Measurements from ENCODE around the gene XRCC5.
A peak's percentile ranks its signal among the peaks of the same experiment; 100 is the strongest.

The XRCC5 gene

DNA sequence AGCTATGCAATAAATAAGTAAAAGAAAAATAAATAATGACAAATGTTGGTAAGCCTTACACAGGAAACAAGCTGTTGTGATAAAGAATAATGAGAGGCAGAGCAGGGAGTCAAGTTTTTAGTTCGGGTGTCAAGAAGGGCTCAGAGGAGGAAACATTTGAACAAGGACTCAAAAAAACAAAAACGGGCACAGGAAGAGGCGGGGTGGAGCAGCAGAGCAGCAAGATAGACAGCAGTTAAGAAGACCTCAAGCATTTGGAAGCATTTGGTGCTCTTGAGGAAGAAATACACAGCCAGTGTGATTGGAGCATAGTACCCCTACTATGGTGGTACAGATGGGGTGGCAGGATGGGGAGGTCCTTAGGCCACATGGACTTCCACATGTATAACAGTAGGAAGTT lies 24.6 kb upstream of the XRCC5 start:
- DNase-seq (ENCODE audit: low read depth in 1 of 2, low spot score in 1 of 2): no peak

DNA sequence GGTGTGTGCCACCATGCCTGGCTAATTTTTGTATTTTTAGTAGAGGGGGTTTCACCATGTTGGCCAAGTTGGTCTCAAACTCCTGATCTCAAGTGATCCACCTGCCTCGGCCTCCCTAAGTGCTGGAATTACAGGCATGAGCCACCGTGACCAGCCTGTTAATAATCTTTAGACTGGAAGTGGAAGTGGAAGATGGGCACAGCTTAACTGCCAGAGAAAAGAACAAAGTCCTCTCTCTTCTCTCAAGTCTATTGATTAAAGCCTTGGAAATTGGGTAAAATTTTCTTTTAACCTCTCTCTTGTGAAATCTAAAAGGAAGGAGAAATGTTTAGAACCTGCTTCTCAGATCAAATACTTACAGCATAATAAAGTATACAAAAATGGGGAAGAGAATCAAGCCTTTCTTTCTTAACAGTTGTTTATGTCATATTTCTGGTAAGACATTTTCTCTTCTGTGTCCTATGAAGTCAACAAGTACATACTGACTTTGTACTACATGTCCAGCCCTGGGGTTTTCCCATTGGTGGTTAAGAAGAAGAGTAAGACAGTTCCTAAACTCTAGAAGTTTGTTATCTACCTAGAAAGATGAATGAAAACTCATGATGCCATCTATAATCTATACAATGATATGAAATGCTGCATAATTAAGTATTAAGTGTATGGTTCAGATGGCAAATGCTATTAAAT lies 22.8 kb upstream of the XRCC5 start:
- no peak for DNase-seq (ENCODE audit: low read depth in 1 of 2, low spot score in 1 of 2)

DNA sequence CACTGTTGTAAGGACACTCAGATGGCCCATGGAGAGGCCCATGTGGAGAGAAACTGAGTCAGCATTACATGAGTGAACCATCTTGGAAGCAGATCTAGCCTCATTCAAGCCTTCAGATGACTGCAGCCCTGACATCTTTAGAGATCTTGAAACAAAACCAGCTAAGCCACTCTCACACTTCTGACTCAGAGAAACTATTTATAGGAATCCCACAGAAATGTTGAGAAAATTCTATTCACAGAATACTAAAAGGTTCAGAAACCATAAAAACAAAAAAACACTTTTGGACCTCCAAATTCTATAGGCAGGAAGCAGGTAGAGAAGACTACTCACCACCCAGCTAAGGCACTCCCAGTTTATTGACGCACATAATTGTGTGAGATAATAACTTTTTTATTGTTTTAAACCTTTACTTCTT lies 18.8 kb upstream of the XRCC5 start:
- no peak for DNase-seq (ENCODE audit: low read depth in 1 of 2, low spot score in 1 of 2)

DNA sequence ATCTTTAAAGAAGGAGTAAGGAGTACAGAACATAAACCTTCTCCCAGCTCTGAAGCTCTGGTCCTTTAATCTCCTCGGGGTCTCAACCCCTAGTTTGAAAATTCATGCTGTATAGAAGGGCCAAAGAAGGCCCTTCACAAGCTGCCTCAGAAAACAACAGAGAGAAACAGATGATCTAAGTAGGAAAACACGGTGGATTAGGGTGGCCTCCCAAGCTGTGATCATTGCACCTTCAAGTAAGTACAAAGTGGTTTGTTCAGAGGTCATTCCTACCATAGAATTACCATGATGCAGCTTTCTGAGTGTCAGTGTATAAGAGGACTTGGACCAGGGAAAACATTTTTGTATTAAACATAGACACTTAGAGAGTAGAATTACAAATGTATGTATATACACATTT lies 16.5 kb upstream of the XRCC5 start:
- DNase-seq (ENCODE audit: low read depth in 1 of 2, low spot score in 1 of 2): no peak

DNA sequence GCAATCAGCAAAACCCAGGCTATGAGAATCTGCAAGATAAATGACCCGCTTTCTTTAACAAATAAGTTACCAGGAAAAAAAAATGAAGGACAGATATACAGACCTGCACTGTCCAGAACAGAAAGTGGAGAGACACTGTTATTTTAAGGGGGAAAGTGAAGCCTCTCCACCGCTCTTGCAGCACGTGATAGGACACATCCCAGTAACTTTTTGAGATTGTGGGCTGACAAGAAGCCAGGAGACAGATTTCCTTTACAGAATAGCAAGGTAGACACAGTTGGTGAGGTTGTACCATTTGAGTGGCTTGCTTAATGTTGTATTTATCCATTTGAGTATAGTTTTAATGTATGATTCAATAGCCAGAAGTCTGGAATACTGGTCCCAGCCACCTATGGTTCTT lies 14.4 kb upstream of the XRCC5 start:
- no peak for DNase-seq (ENCODE audit: low read depth in 1 of 2, low spot score in 1 of 2)

DNA sequence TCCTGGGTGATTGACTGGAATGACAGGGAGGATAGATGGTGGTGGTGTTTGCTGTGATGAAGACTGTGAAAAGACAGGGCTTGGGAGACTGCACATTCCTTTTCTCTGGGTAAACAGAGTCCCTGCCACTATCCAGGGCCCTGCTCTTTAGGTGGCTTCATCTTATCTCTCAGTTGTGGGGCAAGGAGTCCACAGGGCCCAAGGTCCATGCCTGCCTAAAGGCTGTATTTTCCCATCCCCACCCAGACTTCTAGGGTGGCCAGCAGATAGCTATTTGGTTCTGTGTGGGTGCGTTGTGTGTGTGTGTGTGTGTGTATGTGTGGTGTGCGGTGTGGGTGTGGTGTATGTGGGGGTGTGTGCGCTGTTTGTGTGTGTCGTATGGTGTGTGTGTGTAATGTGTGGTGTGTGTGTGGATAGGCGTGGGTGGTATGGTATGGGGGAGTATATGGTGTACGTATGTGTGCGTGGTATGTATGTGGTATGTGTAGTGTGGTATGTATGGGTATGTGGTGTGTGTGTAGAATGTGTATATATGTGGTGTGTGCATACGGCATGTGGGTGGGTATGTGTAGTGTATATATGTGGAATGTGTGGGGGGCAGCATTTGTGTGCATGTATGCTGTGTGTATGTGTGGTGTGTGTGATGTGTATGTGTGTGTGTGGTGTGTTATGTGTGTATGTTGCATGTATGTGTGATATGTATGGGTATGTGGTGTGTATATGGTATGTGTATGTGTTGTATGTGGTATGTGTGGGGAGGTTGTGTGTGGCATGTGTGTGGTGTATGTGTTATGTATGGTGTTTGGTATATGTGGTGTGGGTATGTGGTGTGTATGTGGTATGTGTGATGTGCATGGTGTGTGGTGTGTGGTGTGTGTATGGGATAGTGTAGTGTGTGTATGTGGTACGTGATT lies 10.5 kb upstream of the XRCC5 start:
- DNase-seq (ENCODE audit: low read depth in 1 of 2, low spot score in 1 of 2): no peak

DNA sequence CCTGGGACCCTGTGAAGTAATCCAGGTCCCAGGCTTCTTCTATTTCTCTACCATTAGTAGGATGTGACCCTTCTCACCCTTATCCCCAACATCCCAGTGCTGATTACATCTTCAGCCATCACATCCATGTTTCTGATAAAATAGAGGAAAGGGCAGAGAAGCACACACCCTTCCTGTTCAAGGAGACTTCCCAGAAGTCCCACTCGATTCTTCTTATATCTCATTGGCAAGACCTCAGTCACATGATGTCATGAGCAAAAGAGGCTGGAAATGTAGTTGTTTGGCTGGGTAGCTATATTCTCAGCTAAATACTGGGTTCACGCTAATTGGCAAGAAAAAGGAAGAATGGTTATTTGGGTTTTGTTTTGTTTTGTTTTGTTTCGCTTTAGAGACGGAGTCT lies 8.0 kb upstream of the XRCC5 start:
- no peak for DNase-seq (ENCODE audit: low read depth in 1 of 2, low spot score in 1 of 2)

DNA sequence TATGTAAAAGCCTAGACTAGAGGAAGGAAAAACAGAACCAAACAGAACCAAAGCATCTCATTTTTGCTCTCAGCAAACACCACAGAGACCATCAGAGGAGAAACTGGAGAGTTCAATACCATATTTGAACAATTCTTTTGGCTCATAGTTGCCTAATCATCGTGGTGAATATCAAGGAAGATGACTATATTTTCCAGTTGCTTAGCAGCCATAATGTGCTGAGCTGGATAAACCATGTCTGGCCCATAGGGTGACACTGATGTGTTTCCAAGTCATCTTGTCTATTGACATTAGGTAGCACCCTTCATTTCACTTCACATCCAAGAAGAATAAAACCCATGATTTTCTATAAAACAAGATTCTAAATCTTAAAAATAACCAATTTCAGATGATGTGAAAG lies 5.9 kb upstream of the XRCC5 start:
- no peak for DNase-seq (ENCODE audit: low read depth in 1 of 2, low spot score in 1 of 2)

DNA sequence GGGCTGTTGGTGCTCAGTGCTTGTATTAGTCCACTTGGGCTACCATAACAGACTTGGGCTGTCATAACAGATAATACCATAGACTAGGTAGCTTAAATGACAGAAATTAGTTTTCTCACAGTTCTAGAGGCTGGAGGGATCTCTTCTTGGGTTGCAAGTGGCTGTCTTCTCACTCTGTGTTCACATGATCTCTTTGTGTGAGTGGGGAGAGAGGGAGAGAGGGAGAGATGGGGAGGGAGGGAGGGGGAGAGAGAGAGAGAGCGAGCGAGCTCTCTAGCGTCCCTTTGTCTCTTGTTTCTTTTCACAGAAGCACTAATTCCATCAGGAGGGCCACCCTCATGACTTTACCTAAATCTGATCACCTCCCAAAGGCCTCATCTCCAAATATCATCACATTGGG lies 4.5 kb upstream of the XRCC5 start:
- no peak for DNase-seq (ENCODE audit: low read depth in 1 of 2, low spot score in 1 of 2)

DNA sequence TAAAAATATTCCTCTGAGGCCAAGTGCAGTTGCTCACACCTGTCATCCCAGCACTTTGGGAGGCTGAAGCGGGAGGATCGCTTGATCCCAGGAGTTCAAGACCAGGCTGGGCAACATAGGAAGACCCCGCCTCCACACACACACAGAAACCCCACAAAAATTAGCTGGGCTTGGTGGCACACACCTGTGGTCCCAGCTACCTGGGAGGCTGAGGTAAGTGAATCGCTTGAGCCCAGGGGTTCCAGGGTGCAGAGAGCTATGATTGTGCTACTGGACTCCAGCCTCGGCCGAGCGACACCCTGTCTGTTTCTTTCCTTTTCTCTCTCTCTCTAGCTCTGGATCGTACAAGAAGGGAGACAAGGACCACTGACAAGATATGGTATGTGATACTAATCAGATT lies 1.8 kb upstream of the XRCC5 start:
- DNase-seq (ENCODE audit: low read depth in 1 of 2, low spot score in 1 of 2): no peak

DNA sequence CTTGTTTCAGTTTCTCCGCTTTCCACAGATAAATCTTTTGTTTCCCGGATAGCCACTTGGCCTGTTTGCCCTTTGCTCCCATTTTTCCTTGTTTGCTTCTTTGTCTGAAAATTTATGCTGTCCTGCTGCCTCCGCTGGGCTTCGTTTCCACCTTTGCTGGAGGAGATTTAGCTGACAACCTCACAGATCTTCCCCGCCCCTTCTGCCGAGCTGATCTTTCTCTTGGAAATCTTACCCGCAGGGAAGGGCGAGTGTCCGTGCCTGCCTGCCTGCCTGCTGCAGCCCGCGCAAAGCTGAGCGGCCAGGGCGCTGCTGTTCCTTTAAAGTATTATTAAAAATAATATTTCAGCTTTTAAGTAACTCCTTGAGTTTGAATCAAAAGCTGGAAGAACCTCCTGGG lies 1.4 kb upstream of the XRCC5 start:
- DNase-seq (ENCODE audit: low read depth in 1 of 2, low spot score in 1 of 2): no peak

DNA sequence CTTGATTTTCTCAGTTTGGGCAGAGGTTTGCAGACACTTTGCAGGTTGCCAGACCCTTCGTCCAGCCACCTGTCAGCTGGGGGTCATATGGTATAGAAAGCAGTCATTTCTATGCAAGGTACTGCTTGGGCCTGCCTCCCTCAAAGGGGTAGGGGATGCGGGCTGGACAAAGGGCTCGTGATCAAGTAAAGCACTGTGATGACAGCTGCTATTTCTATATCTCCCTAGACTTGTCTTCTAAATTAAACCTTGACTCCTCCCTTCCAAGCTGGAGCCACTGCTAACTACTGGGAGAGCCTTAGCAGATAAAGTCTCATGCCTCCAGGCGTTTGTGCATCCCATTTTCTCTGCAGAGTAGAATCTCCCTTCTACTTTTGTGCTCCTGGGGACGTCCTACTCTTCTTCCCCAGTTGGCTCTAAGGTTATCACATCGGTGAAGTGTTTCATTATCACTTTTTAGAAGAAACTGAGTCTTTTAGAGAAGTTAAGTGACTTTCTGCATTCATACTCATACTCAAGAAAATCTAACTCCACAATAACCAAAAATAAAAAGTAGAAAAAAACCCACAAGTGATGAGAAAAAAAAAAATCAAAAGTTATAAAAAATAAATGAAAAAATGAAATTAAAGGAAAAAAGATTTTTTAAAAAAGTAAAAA lies 710 bp upstream of the XRCC5 start:
- DNase-seq (ENCODE audit: low read depth in 1 of 2, low spot score in 1 of 2): no peak

DNA sequence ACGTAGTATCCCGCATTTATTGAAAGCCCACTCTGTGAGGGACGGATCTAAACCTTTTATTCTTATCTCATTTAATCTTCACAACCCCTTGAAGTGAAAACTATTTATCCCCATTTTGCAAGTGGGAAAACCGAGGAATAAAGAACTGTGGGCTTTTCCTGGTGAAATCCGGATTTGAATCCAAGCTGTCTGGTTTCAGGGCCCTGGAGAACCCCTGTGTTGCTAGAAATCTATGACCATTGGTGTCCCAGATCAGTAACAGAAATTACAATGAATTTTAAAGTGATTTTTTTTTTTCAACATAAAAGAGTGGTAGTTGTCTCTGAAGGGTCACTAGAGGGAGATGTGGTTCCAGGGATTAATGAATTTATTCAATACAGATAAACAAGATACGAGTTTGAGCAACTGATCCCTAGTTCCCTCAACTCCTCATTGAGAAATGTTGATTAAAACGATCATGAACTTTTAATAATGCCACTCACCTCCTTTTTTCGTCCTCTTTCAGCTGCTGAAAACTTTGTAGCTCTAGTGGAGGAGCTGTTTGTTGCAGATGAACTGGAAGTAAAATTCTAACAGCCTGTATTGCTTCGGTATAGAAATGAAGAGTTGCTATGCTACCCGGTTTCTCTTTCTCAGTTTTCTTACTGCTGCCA lies 940 bp downstream of the XRCC5 start:
- no peak for DNase-seq (ENCODE audit: low read depth in 1 of 2, low spot score in 1 of 2)

DNA sequence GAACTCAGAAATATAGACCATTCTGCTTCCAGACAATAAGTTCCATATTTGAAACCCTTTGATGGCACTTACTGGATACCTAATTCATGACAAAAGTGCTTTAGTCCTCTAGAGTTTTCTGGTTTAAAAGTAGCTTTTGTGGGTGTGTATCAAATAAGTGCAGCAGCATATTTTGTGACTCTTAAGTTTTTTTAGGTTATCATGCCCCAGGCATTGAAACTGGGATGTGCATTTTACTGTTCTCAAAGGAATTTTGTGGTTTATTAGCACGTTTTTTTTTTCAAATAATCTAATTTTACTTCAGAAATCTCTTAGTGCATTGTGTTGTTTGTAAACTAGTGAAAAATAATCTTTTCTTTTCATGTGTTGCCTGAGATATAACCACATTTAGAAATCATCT lies 1.5 kb downstream of the XRCC5 start:
- DNase-seq (ENCODE audit: low read depth in 1 of 2, low spot score in 1 of 2): no peak

DNA sequence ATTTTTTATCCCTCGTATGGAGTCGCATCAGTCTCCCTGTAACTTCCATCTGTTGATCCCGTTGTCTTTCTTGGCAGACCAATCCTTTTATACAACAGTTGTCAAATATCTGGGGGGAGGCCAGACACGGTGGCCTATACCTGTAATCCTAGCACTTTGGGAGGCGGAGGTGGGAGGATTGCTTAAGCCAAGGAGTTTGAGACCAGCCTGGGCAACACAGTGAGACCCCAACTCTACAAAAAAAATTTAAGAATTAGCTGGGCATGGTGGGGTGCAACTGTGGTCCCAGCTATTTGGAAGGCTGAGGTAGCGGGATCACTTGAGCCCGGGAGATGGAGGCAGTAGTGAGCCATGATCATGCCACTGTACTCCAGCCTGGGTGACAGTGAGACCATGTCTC lies 2.0 kb downstream of the XRCC5 start:
- no peak for DNase-seq (ENCODE audit: low read depth in 1 of 2, low spot score in 1 of 2)

DNA sequence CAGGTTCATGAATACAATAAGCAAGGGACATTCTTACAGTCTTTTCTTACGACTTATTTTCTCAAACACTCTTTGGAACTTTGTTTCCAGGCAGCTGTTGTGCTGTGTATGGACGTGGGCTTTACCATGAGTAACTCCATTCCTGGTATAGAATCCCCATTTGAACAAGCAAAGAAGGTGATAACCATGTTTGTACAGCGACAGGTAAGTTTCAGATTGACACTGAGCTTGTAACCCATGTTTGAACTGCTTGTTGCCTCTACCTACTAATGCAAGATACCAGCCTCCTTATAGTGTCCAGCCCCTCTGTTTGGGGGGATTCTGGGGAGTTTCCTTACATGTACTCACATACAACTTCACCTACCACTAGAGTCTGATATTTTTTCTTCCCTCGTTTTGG lies 3.8 kb downstream of the XRCC5 start:
- no peak for DNase-seq (ENCODE audit: low read depth in 1 of 2, low spot score in 1 of 2)

DNA sequence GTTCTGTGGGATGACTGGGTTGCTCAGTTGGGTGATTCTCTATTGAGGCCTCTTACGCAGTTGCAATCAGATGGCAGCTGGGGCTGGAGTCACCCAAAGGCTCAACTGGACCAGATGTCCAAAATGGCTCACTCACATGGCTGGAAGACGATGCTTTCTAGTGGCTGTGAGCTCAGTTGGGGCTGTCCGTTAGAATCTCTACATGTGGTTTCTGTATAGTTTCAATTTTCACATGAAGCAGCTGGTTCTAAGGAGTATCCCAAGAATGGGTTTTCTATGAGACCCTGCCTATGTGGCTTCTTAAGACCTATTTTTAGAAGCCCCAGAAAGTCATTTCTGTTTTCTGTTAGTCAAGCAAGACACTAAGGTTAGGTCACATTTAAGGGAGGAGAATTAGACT lies 4.4 kb downstream of the XRCC5 start:
- DNase-seq (ENCODE audit: low read depth in 1 of 2, low spot score in 1 of 2): no peak

DNA sequence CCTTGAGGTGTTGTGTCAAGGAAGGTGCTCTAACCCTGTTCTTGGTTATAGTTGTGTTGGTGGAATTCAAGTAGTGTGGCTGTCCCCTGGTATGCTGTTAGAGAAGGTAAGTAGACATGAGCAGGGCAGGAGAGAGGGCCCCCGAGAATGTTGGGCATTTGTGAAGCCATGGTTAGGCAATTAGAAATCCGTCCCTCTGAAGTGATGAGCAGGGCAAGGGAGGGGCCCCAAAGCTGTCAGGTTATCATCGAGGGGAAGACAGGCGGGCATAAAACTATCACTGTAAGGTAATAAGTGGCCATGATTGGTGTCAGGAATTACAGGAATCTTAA lies 5.2 kb downstream of the XRCC5 start:
- no peak for DNase-seq (ENCODE audit: low read depth in 1 of 2, low spot score in 1 of 2)

DNA sequence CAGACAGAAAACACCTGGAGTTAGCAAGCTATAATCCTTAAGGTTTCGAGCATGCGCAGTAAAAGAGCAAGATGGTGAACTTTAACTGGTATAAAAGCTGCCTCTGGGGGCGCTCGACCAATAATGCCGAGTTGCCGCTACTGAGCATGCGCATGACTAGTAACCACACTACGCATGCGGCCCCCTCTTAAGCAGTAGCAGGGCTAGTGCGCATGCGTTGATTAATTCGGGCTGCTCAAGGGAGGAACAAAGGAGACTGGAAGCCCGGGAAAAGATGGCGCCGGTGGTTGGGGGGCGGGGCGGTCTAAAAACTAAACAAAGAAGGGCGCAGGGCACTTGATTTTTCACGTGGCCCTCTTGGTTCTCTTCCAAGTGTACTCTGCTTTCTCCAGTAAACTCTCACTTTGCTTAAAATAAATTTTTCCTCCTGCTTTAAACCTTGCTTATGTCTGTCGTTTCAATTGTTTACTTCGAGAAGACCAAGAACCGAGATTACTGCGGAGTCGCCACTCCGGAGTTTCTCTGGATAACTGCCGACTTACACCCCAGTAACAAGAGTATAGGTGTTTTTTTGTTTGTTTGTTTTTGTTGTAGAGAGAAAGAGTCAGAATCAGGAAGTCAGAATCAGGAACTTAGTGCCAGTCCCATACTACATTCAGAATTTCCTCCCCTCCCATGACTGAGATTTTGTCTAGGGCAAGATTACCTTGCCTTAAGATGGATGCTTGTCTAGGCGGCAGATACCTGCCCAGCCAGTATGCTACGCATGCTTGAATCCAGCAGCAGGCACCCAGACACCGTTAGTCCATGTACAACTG lies 5.8 kb downstream of the XRCC5 start:
- DNase-seq (ENCODE audit: low read depth in 1 of 2, low spot score in 1 of 2): peak; percentile 86 to 93

DNA sequence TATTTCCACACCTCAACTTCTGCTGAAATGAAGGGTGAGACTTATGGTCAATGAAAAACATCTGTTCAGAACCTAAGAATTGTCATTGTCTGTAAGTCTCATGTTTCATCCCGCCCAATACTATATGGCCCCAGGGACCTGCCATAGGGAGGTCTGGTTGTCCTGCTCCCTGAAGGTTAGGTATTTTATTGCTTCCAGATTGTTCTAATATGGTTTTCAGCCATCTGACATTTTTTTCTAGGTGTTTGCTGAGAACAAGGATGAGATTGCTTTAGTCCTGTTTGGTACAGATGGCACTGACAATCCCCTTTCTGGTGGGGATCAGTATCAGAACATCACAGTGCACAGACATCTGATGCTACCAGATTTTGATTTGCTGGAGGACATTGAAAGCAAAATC lies 7.3 kb downstream of the XRCC5 start:
- DNase-seq (ENCODE audit: low read depth in 1 of 2, low spot score in 1 of 2): no peak

Data from stimulated activated CD4-positive, alpha-beta T cell treated with anti-CD3 and anti-CD28 coated beads, Interleukin-15, amount 100 ng/mL, for 1 hour (primary cell).